ENCODE measurements around the gene NETO1. TPM values are rescaled to one million over a fixed set of nuclear protein-coding genes. Genes with fewer than 3 reads are reported as not detected.

Gene NETO1
- total RNA-seq, 2 donors from 2014 or later = 0.72 TPM; not detected in 1

- H3K27ac Mint-ChIP-seq = no peak overlapping the region
- ATAC-seq (replicated peaks in 1 of 2) (peak in 1 of 2 donors; percentile 40), DNase-seq (no peak)
- no peaks in the 10 kb centered on the region for H3K4me1 Mint-ChIP-seq (ENCODE audit: low read depth)
- H3K36me3 Mint-ChIP-seq (ENCODE audit: insufficient read depth in 2 of 2) = no peaks in the 10 kb centered on the region
- H3K4me3 Mint-ChIP-seq = no peak overlapping the region
- no peaks in the 10 kb centered on the region for H3K27me3 Mint-ChIP-seq (ENCODE audit: low read depth)
- H3K9me3 Mint-ChIP-seq = no peaks in the 10 kb centered on the region
These were observed 105.2 kb downstream of the NETO1 start for GRCh38 chr18:72762515-72763122.

- H3K36me3 Mint-ChIP-seq (ENCODE audit: insufficient read depth in 2 of 2) = no peaks in the 10 kb centered on the region
- ATAC-seq (replicated peaks in 1 of 2) = no peak
- no peak overlapping the region for H3K4me3 Mint-ChIP-seq
- H3K4me1 Mint-ChIP-seq (ENCODE audit: low read depth) = no peaks in the 10 kb centered on the region
- DNase-seq = no peak
- H3K27ac Mint-ChIP-seq = no peak overlapping the region
- peaks cover 0 to 2% of the 10 kb centered on the region in 2 donors for H3K9me3 Mint-ChIP-seq
- no peaks in the 10 kb centered on the region for H3K27me3 Mint-ChIP-seq (ENCODE audit: low read depth)
These were observed 115.6 kb downstream of the NETO1 start for GRCh38 chr18:72752220-72752619.

- no peaks in the 10 kb centered on the region for H3K4me1 Mint-ChIP-seq (ENCODE audit: low read depth)
- no peaks in the 10 kb centered on the region for H3K36me3 Mint-ChIP-seq (ENCODE audit: insufficient read depth in 2 of 2)
- peaks cover 0 to 2% of the 10 kb centered on the region in 2 donors for H3K9me3 Mint-ChIP-seq
- no peak overlapping the region for H3K27ac Mint-ChIP-seq
- H3K27me3 Mint-ChIP-seq (ENCODE audit: low read depth) = no peaks in the 10 kb centered on the region
- H3K4me3 Mint-ChIP-seq = no peak overlapping the region
- no peak for ATAC-seq (replicated peaks in 1 of 2)
- DNase-seq = no peak
These were observed 125.8 kb downstream of the NETO1 start for GRCh38 chr18:72742002-72742401.

GRCh38 chr18:72738136-72738535 is 129.7 kb downstream of the NETO1 start:
- Mint-ChIP-seq H3K36me3 (ENCODE audit: insufficient read depth in 2 of 2) (no peaks in the 10 kb centered on the region), H3K9me3 (peaks cover 0 to 2% of the 10 kb centered on the region in 2 donors), H3K27me3 (ENCODE audit: low read depth) (no peaks in the 10 kb centered on the region), H3K4me3 (no peak overlapping the region), H3K4me1 (ENCODE audit: low read depth) (no peaks in the 10 kb centered on the region), H3K27ac (no peak overlapping the region)
- DNase-seq (no peak), ATAC-seq (replicated peaks in 1 of 2) (no peak)

GRCh38 chr18:72727776-72728175 is 140.0 kb downstream of the NETO1 start:
- H3K4me1 Mint-ChIP-seq (ENCODE audit: low read depth) = no peaks in the 10 kb centered on the region
- H3K36me3 Mint-ChIP-seq (ENCODE audit: insufficient read depth in 2 of 2) = no peaks in the 10 kb centered on the region
- H3K9me3 Mint-ChIP-seq = peaks cover 0 to 3% of the 10 kb centered on the region in 2 donors
- no peaks in the 10 kb centered on the region for H3K27me3 Mint-ChIP-seq (ENCODE audit: low read depth)
- ATAC-seq (replicated peaks in 1 of 2) (no peak), DNase-seq (no peak)
- H3K27ac Mint-ChIP-seq = no peak overlapping the region
- H3K4me3 Mint-ChIP-seq = no peak overlapping the region

- H3K27ac Mint-ChIP-seq = no peak overlapping the region
- DNase-seq (no peak), ATAC-seq (replicated peaks in 1 of 2) (no peak)
- no peaks in the 10 kb centered on the region for H3K4me1 Mint-ChIP-seq (ENCODE audit: low read depth)
- no peaks in the 10 kb centered on the region for H3K27me3 Mint-ChIP-seq (ENCODE audit: low read depth)
- peaks cover 0 to 3% of the 10 kb centered on the region in 2 donors for H3K9me3 Mint-ChIP-seq
- no peaks in the 10 kb centered on the region for H3K36me3 Mint-ChIP-seq (ENCODE audit: insufficient read depth in 2 of 2)
- no peak overlapping the region for H3K4me3 Mint-ChIP-seq
These were observed 140.6 kb downstream of the NETO1 start for GRCh38 chr18:72727038-72727655.

- no peaks in the 10 kb centered on the region for H3K4me1 Mint-ChIP-seq (ENCODE audit: low read depth)
- no peaks in the 10 kb centered on the region for H3K27me3 Mint-ChIP-seq (ENCODE audit: low read depth)
- no peak for ATAC-seq (replicated peaks in 1 of 2)
- H3K9me3 Mint-ChIP-seq = peaks cover 0 to 4% of the 10 kb centered on the region in 2 donors
- no peak overlapping the region for H3K27ac Mint-ChIP-seq
- DNase-seq = no peak
- no peaks in the 10 kb centered on the region for H3K36me3 Mint-ChIP-seq (ENCODE audit: insufficient read depth in 2 of 2)
- H3K4me3 Mint-ChIP-seq = no peak overlapping the region
These were observed 141.6 kb downstream of the NETO1 start for GRCh38 chr18:72726201-72726600.

GRCh38 chr18:72721330-72721729 is 146.5 kb downstream of the NETO1 start:
- no peak overlapping the region for H3K4me3 Mint-ChIP-seq
- H3K27me3 Mint-ChIP-seq (ENCODE audit: low read depth) = no peaks in the 10 kb centered on the region
- peaks cover 0 to 2% of the 10 kb centered on the region in 2 donors for H3K9me3 Mint-ChIP-seq
- no peaks in the 10 kb centered on the region for H3K4me1 Mint-ChIP-seq (ENCODE audit: low read depth)
- no peak for ATAC-seq (replicated peaks in 1 of 2)
- no peak overlapping the region for H3K27ac Mint-ChIP-seq
- H3K36me3 Mint-ChIP-seq (ENCODE audit: insufficient read depth in 2 of 2) = no peaks in the 10 kb centered on the region
- DNase-seq = no peak

GRCh38 chr18:72720116-72720515 is 147.7 kb downstream of the NETO1 start:
- Mint-ChIP-seq H3K27me3 (ENCODE audit: low read depth) (no peaks in the 10 kb centered on the region), H3K4me1 (ENCODE audit: low read depth) (no peaks in the 10 kb centered on the region), H3K4me3 (no peak overlapping the region), H3K9me3 (peaks cover 0 to 6% of the 10 kb centered on the region in 2 donors), H3K27ac (no peak overlapping the region), H3K36me3 (ENCODE audit: insufficient read depth in 2 of 2) (no peaks in the 10 kb centered on the region)
- no peak for ATAC-seq (replicated peaks in 1 of 2)
- no peak for DNase-seq

- H3K4me1 Mint-ChIP-seq (ENCODE audit: low read depth) = no peaks in the 10 kb centered on the region
- no peak overlapping the region for H3K27ac Mint-ChIP-seq
- no peaks in the 10 kb centered on the region for H3K36me3 Mint-ChIP-seq (ENCODE audit: insufficient read depth in 2 of 2)
- ATAC-seq (replicated peaks in 1 of 2) (no peak), DNase-seq (no peak)
- no peaks in the 10 kb centered on the region for H3K27me3 Mint-ChIP-seq (ENCODE audit: low read depth)
- H3K4me3 Mint-ChIP-seq = no peak overlapping the region
- H3K9me3 Mint-ChIP-seq = no peaks in the 10 kb centered on the region
These were observed 163.6 kb downstream of the NETO1 start for GRCh38 chr18:72704202-72704601.

- Mint-ChIP-seq H3K9me3 (peaks cover 0 to 2% of the 10 kb centered on the region in 2 donors), H3K36me3 (ENCODE audit: insufficient read depth in 2 of 2) (no peaks in the 10 kb centered on the region), H3K4me3 (no peak overlapping the region), H3K27me3 (ENCODE audit: low read depth) (no peaks in the 10 kb centered on the region), H3K27ac (no peak overlapping the region), H3K4me1 (ENCODE audit: low read depth) (no peaks in the 10 kb centered on the region)
- ATAC-seq (replicated peaks in 1 of 2) (no peak), DNase-seq (no peak)
These were observed 166.7 kb downstream of the NETO1 start for GRCh38 chr18:72700961-72701710.

GRCh38 chr18:72697706-72698105 is 170.1 kb downstream of the NETO1 start:
- no peaks in the 10 kb centered on the region for H3K27me3 Mint-ChIP-seq (ENCODE audit: low read depth)
- H3K36me3 Mint-ChIP-seq (ENCODE audit: insufficient read depth in 2 of 2) = no peaks in the 10 kb centered on the region
- DNase-seq (no peak), ATAC-seq (replicated peaks in 1 of 2) (no peak)
- peaks cover 0 to 2% of the 10 kb centered on the region in 2 donors for H3K9me3 Mint-ChIP-seq
- no peaks in the 10 kb centered on the region for H3K4me1 Mint-ChIP-seq (ENCODE audit: low read depth)
- no peak overlapping the region for H3K4me3 Mint-ChIP-seq
- no peak overlapping the region for H3K27ac Mint-ChIP-seq

- no peak overlapping the region for H3K4me3 Mint-ChIP-seq
- DNase-seq (no peak), ATAC-seq (replicated peaks in 1 of 2) (no peak)
- no peaks in the 10 kb centered on the region for H3K27me3 Mint-ChIP-seq (ENCODE audit: low read depth)
- no peaks in the 10 kb centered on the region for H3K4me1 Mint-ChIP-seq (ENCODE audit: low read depth)
- no peaks in the 10 kb centered on the region for H3K9me3 Mint-ChIP-seq
- H3K36me3 Mint-ChIP-seq (ENCODE audit: insufficient read depth in 2 of 2) = no peaks in the 10 kb centered on the region
- H3K27ac Mint-ChIP-seq = no peak overlapping the region
These were observed 175.2 kb downstream of the NETO1 start for GRCh38 chr18:72692595-72692994.
